GM12878 (cell line): ENCODE results near the gene HIKESHI. TPM values are rescaled to one million over a fixed set of nuclear protein-coding genes. Genes with fewer than 3 reads are reported as not detected.

Experiments
- ATAC-seq: fragments of 200-7000 bp; cut with Tn5 transposase; 3 replicates; pipeline ENCODE4 v1.9.1; 2020; ENCODE audit warnings: mild to moderate bottlenecking, moderate library complexity
- BruUV-seq: library from RNA; stranded (reverse); fragments of 400-500 nt; replicated peaks from 2 replicates; lab custom pipeline; 2021; lab: Mats Ljungman, UMichigan
- CTCF ChIA-PET: fragments of 300-600 bp; sonication (Branson Sonifier 250); formaldehyde crosslinking; extraction: SDS; loops from one replicate; lab custom pipeline; 2021; ENCODE audit warnings: inconsistent platforms; lab: Yijun Ruan, JAX
- POLR2A ChIA-PET: fragments of 350-600 bp; formaldehyde crosslinking; extraction: SDS; loops from one replicate; lab custom pipeline; 2021; ENCODE audit warnings: inconsistent platforms; lab: Charles Lee
- RAD21 ChIA-PET: fragments of 300-600 bp; sonication (Branson Sonifier 250); formaldehyde crosslinking; loops from one replicate; lab custom pipeline; 2023; ENCODE audit warnings: antibody characterized with exemption; ENCODE audit not compliant: unreplicated experiment; lab: Charles Lee
- SMC1A ChIA-PET: fragments of 300-600 bp; sonication (Branson Sonifier 250); formaldehyde crosslinking; loops from one replicate; lab custom pipeline; 2023; ENCODE audit not compliant: unreplicated experiment, uncharacterized antibody; lab: Charles Lee
- DNase-seq: peaks from one replicate; pipeline ENCODE4 v3.0.0-alpha.2; 2011; ENCODE audit warnings: low read depth, low spot score
- FAIRE-seq: peaks from 3 replicates; lab custom pipeline; 2011; peaks lifted over from hg19 to GRCh38; lab: Jason Lieb, UNC
- H2AFZ ChIP-seq: 2 replicates; pipeline ENCODE4 v1.6.0; 2011; ENCODE audit warnings: low read depth, low read length, control low read depth; ENCODE audit not compliant: control insufficient read depth
- H3K27ac ChIP-seq: 2 replicates; pipeline ENCODE4 v1.5.1; 2011; ENCODE audit warnings: control low read depth; ENCODE audit not compliant: control insufficient read depth, insufficient read depth
- H3K27me3 ChIP-seq, 2 experiments: replicated peaks in 1 of 2; 2 replicates each; pipeline versions ENCODE4 v1.6.0 to v1.6.1; 2011; ENCODE audit warnings: low read length in 1 of 2; ENCODE audit not compliant: control insufficient read depth in 2 of 2, insufficient read depth in 2 of 2
- H3K36me3 ChIP-seq, 2 experiments: 2 replicates each; pipeline ENCODE4 v1.5.1; 2011; ENCODE audit warnings: low read length in 1 of 2; ENCODE audit not compliant: control insufficient read depth in 2 of 2, insufficient read depth in 2 of 2
- H3K4me1 ChIP-seq: 2 replicates; pipeline ENCODE4 v1.6.1; 2011; ENCODE audit warnings: mild to moderate bottlenecking, low read length, moderate library complexity, mixed read lengths; ENCODE audit not compliant: control insufficient read depth, insufficient read depth
- H3K4me2 ChIP-seq: 2 replicates; pipeline ENCODE4 v1.6.0; 2011; ENCODE audit warnings: control low read depth; ENCODE audit not compliant: control insufficient read depth, insufficient read depth
- H3K4me3 ChIP-seq: fragments of 200-600 bp; sonication (generic); 2 replicates; pipeline ENCODE4 v1.5.1; 2016
- H3K79me2 ChIP-seq: 2 replicates; pipeline ENCODE4 v1.6.0; 2011; ENCODE audit warnings: low read length; ENCODE audit not compliant: control insufficient read depth, insufficient read depth
- H3K9ac ChIP-seq: 2 replicates; pipeline ENCODE4 v1.8.0; 2011; ENCODE audit warnings: low read length, control low read depth, mixed read lengths; ENCODE audit not compliant: control insufficient read depth, insufficient read depth
- H3K9me3 ChIP-seq: replicated peaks from 3 replicates; pipeline ENCODE4 v1.5.1; 2011; ENCODE audit warnings: mild to moderate bottlenecking, low read length; ENCODE audit not compliant: control insufficient read depth, insufficient read depth
- H4K20me1 ChIP-seq: 2 replicates; pipeline ENCODE4 v1.6.0; 2011; ENCODE audit not compliant: control insufficient read depth, insufficient read depth
- BACH1 ChIP-seq: fragments of 450-650 bp; IDR thresholded peaks from 2 replicates; pipeline ENCODE4 v1.6.1; 2017; ENCODE audit warnings: mild to moderate bottlenecking, borderline replicate concordance
- BHLHE40 ChIP-seq, 2 experiments: fragments of 450-650 bp in 1 of 2; IDR thresholded peaks; 2 replicates each; pipeline ENCODE4 v1.6.1; 2011 to 2017; ENCODE audit warnings: low read depth in 2 of 2, borderline replicate concordance in 1 of 2, improper control_type of control experiment in 1 of 2, low read length in 1 of 2, mild to moderate bottlenecking in 1 of 2
- CBX3 ChIP-seq: fragments of 200-600 bp; sonication (generic); IDR thresholded peaks from 2 replicates; pipeline ENCODE4 v1.6.1; 2016; ENCODE audit warnings: low read depth, borderline replicate concordance
- DPF2 ChIP-seq: fragments of 450-650 bp; IDR thresholded peaks from 2 replicates; pipeline ENCODE4 v1.6.1; 2017; ENCODE audit warnings: mild to moderate bottlenecking
- ELK1 ChIP-seq: IDR thresholded peaks from 2 replicates; pipeline ENCODE4 v1.6.1; 2012; ENCODE audit warnings: low read depth, low read length, improper control_type of control experiment
- HDAC2 ChIP-seq: fragments of 200-600 bp; sonication (generic); IDR thresholded peaks from 2 replicates; pipeline ENCODE4 v1.6.1; 2017
- NFIC ChIP-seq: IDR thresholded peaks from 2 replicates; pipeline ENCODE4 v1.6.1; 2012; ENCODE audit warnings: low read depth, mild to moderate bottlenecking, inconsistent platforms, low read length, moderate library complexity
- RAD51 ChIP-seq: fragments of 450-650 bp; IDR thresholded peaks from 2 replicates; pipeline ENCODE4 v1.6.1; 2016; ENCODE audit warnings: moderate library complexity, mild to moderate bottlenecking, inconsistent platforms
- RELA ChIP-seq: fragments of 450-650 bp; IDR thresholded peaks from 2 replicates; pipeline ENCODE4 v1.8.0; 2014; ENCODE audit warnings: borderline replicate concordance; ENCODE audit not compliant: partially characterized antibody
- RELB ChIP-seq: fragments of 450-650 bp; IDR thresholded peaks from 2 replicates; pipeline ENCODE4 v1.6.1; 2017; ENCODE audit warnings: low read depth, mild to moderate bottlenecking, moderate library complexity
- SPI1 ChIP-seq: IDR thresholded peaks from 2 replicates; pipeline ENCODE4 v1.6.1; 2011; ENCODE audit warnings: low read depth, mild to moderate bottlenecking, low read length, moderate library complexity, borderline replicate concordance; ENCODE audit not compliant: insufficient read depth
- USF1 ChIP-seq: IDR thresholded peaks from 2 replicates; pipeline ENCODE4 v1.6.1; 2011; ENCODE audit warnings: borderline replicate concordance, low read depth, mild to moderate bottlenecking, moderate library complexity, mixed read lengths, low read length; ENCODE audit not compliant: insufficient read depth; ENCODE audit errors: extremely low read length
- ZBTB33 ChIP-seq: fragments of 450-650 bp; IDR thresholded peaks from 2 replicates; pipeline ENCODE4 v1.6.1; 2017; ENCODE audit warnings: mild to moderate bottlenecking
- ZBTB4 ChIP-seq: fragments of 450-650 bp; formaldehyde crosslinking; IDR thresholded peaks from 2 replicates; pipeline ENCODE4 v1.4.0; 2022; ENCODE audit warnings: mild to moderate bottlenecking, moderate library complexity
- ZZZ3 ChIP-seq: IDR thresholded peaks from 2 replicates; pipeline ENCODE4 v1.6.1; 2011; ENCODE audit warnings: low read depth; ENCODE audit not compliant: control insufficient read depth, insufficient read length
- WGBS: methylation state at CpG from one replicate; pipeline ENCODE4 v1.1.6; 2016; ENCODE audit warnings: low lambda C conversion rate; ENCODE audit not compliant: insufficient replicate concordance, insufficient coverage; ENCODE audit errors: missing lambda C conversion rate; 5-methylcytosine and 5-hydroxymethylcytosine counted together
- in situ Hi-C: fragments of 300-500 bp; cut with MboI; formaldehyde crosslinking; loops from 9 replicates; pipeline ENCODE4 v1.14.3; 2018; ENCODE audit warnings: mixed read lengths
- intact Hi-C: fragments of 100-400 bp; cut with micrococcal nuclease; formaldehyde crosslinking; loops from one replicate; pipeline ENCODE4 v1.14.2; 2022; ENCODE audit not compliant: unreplicated experiment
- polyA plus RNA-seq, 11 experiments: library from polyadenylated mRNA; depleted of rRNA in 4 of 11; unstranded in 6 of 11; stranded (reverse) in 5 of 11; fragments of >200 nt; fragmentation: Nextera tagmentation in 4 of 11; fragmentation: Illumina TruSeq in 1 of 11; extraction: Ambion mirVana in 4 of 11; extraction: Trizol in 1 of 11; gene quantifications; 1 replicate in 1 of 11; 2 replicates in 10 of 11; pipeline versions ENCODE4 v1.2.1 to v1.2.3, GENCODE V29; 2011 to 2016; ENCODE audit warnings: inconsistent platforms in 2 of 11, missing spikeins in 2 of 11, low read depth in 1 of 11
- total RNA-seq, 4 experiments: library from RNA; depleted of rRNA in 3 of 4; stranded (reverse); fragments of >200 nt in 3 of 4; fragmentation: Illumina TruSeq in 1 of 4; extraction: Trizol in 1 of 4; gene quantifications; 2 replicates each; pipeline versions ENCODE4 v1.2.1 to v1.2.3, GENCODE V29; 2013 to 2021

HIKESHI gene
- total and polyA plus RNA-seq, 10 of the 15 experiments (the other 5 are each of a cell fraction or from before 2014, with no cell fraction given) = 42.3 to 228 (median 85.7) TPM

- DNase-seq = no peak
- no peak overlapping the region for H2AFZ ChIP-seq
- ChIA-PET SMC1A (interaction anchor here (1.2 kb wide), 1 partner anchor 23 kb away, joined by 3 read pairs; no protein-coding TSS in a partner anchor), POLR2A (interaction anchor here (0.6 kb wide), 1 partner anchor 962 kb away, joined by 3 read pairs; no protein-coding TSS in a partner anchor), CTCF (interaction anchor here (1.4 kb wide), 1 partner anchor 239 kb away, joined by 5 read pairs; no protein-coding TSS in a partner anchor), RAD21 (no interaction called here)
- no peaks in the 10 kb centered on the region for H4K20me1 ChIP-seq
- WGBS = 72% methylated on average over 7 of the region's 7 CpGs
- no peaks in the 10 kb centered on the region for H3K79me2 ChIP-seq
- H3K9ac ChIP-seq = no peak overlapping the region
- no TSS peak for BruUV-seq
- no peak overlapping the region for H3K4me2 ChIP-seq
- intact Hi-C loops (no loop called here), in situ Hi-C loops (no loop called here)
- FAIRE-seq = no peak
- H3K9me3 ChIP-seq = no peaks in the 10 kb centered on the region; the same call in 2 of the 3 replicates
- no peak for ATAC-seq
- no peaks in the 10 kb centered on the region for H3K36me3 ChIP-seq
- no peaks in the 10 kb centered on the region for H3K27me3 ChIP-seq
- TF ChIP-seq USF1 = no peak
- TF ChIP-seq BHLHE40 (IDR thresholded peaks at IDR 0.05; ENCODE audit: borderline replicate concordance in 1 of 2, low read depth in 2 of 2, low read length in 1 of 2) = no peak
- TF ChIP-seq BACH1 = no peak
- no peak for TF ChIP-seq ELK1
- no peak for TF ChIP-seq RAD51
- TF ChIP-seq NFIC = no peak
- no peak for TF ChIP-seq HDAC2
- TF ChIP-seq DPF2 = no peak
- TF ChIP-seq ZBTB4 (CRISPR knock-in tag) = no peak
- no peak for TF ChIP-seq ZBTB33
- TF ChIP-seq ZZZ3 = no peak
- no peak for TF ChIP-seq CBX3
- no peak for TF ChIP-seq RELA
- TF ChIP-seq SPI1 = no peak
- TF ChIP-seq RELB = no peak
- H3K27ac ChIP-seq = no peak overlapping the region
- no peaks in the 10 kb centered on the region for H3K4me1 ChIP-seq
- H3K4me3 ChIP-seq = no peak overlapping the region
These were observed 67.6 kb downstream of the HIKESHI start for GRCh38 chr11:86369668-86370067.
